AG09319 (cell line): ENCODE measurements around the gene EPS15.

ENCODE experiments used
- DNase-seq: peaks from one replicate; pipeline ENCODE4 v3.0.0-alpha.2; 2010; ENCODE audit warnings: low read depth; ENCODE audit errors: extremely low read depth
- CTCF ChIP-seq: IDR thresholded peaks from 2 replicates; pipeline ENCODE4 v1.5.1; 2011; ENCODE audit warnings: low read depth, mild to moderate bottlenecking, inconsistent platforms, low read length, moderate library complexity

The EPS15 gene

DNA sequence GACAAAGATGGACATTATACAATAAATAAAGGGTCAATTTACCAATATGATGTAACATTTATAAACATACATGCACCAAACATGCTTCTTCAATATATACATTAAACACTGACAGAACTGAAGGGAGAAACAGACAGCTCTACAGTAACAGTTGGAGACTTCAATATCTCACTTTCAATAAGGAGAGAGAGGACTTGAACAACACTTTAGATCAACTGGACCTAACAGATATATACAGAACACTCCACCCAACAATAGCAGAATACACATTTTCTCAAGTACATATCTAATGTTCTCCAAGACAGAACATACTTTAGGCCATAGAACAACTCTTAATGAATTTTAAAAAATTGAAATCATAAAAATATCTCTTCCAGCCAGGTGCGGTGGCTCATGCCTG lies 138.1 kb downstream of the EPS15 start:
- TF ChIP-seq CTCF = no peak
- DNase-seq = no peak

DNA sequence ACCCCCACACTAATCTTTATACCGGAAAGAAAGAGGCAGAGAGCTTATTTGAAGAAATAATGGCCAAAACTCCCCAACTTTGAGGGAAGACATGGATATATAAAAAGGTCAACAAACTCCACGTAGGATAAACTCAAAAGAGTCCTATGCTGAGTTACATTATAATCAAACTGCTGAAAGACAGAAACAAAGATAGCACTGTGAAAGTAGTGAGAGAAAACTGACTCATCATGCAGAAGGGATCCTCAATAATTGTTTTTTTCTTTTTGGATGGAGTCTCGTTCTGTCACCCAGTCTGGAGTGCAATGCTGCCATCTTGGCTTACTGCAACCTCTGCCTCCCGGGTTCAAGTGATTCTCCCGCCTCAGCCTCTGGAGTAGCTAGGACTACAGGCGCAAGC lies 140.2 kb downstream of the EPS15 start:
- no peak for DNase-seq
- no peak for TF ChIP-seq CTCF

DNA sequence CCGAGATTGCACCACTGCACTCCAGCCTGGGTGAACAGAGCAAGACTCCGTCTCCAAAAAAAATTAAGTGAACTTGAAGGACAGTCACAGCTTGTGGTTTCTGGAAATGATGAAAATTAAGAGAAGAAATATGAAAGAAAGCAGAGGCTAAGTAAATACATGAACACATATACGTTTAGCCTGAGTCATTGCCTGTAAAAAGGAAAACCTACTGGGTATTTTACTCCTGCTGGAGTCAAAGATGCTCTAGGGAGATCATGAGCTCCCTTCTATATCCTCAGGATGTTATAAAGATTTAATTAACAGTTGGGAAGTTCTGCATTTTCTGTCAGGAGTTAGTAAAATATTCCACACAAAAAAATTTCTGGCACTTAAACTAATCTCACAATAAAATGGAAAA lies 145.2 kb downstream of the EPS15 start:
- TF ChIP-seq CTCF = no peak
- no peak for DNase-seq

- DNase-seq = no peak
- TF ChIP-seq CTCF = no peak
Measured at GRCh38 chr1:51372561-51372960, 146.5 kb downstream of the EPS15 start.

DNA sequence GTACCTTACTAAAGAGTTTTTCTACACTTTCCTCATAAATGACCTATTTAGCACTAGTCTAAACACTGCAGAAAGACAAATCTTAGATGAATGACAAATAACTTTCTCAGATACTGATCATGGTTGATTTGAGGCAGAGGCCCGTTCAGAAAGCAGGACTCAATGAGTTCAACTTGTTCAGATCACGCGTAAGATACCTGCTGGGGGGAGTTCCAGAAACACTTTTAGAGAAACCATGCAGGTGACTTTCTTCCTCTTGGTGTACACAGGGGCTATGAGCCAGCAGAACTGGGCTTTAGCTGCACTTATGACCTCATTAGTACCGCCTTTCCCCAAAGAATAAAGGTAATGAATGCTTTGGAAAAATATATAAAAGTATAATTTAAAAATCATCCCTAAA lies 149.9 kb downstream of the EPS15 start:
- TF ChIP-seq CTCF = no peak
- DNase-seq = no peak

- no peak for TF ChIP-seq CTCF
- no peak for DNase-seq
Measured at GRCh38 chr1:51365774-51366173, 153.3 kb downstream of the EPS15 start.

DNA sequence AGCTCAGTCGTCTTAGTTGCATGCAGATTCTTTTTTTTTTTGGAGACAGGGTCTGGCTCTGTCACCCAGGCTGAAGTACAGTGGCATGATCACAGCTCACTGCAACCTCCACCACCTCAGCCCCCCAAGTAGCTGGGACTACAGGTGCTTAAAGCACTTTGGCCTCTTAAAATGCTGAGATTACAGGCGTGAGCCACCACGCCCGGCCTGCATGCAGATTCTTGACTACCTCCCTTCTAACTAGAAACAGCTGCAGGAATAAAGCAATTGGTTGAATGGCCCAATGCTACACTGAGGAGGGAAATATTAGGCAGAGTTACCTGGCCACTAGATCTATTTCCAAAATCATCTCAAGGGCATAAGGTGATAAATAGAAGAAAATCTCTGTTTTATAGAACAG lies 159.2 kb downstream of the EPS15 start:
- no peak for DNase-seq
- no peak for TF ChIP-seq CTCF
